ENCODE data around the gene ZNF700.
"Not testable (repeated sequence)": the region's sequence is repeated elsewhere in the genome, so short reads cannot be mapped to it uniquely, and the experiment has no call there.

- not testable (repeated sequence) for TF ChIP-seq EZH2 (IDR thresholded peaks at IDR 0.05); CTCF (IDR thresholded peaks at IDR 0.05 in 2 of 3, conservative IDR thresholded peaks at IDR 0.05 in 1 of 3; ENCODE audit: borderline replicate concordance in 1 of 3, insufficient read depth in 1 of 3, low read depth in 2 of 3, low read length in 2 of 3); POLR2AphosphoS5 (IDR thresholded peaks at IDR 0.05; ENCODE audit: low read depth, low read length); YY1 (IDR thresholded peaks at IDR 0.05; ENCODE audit: extremely low read depth, insufficient replicate concordance, low read depth, low read length); REST (IDR thresholded peaks at IDR 0.05; ENCODE audit: low read depth); CEBPB (IDR thresholded peaks at IDR 0.05; ENCODE audit: low read depth); EGR1 (IDR thresholded peaks at IDR 0.05; ENCODE audit: low read depth); MAX (IDR thresholded peaks at IDR 0.05); POLR2A (IDR thresholded peaks at IDR 0.05; ENCODE audit: borderline replicate concordance, extremely low read depth, insufficient read depth, insufficient read length); SIN3A (IDR thresholded peaks at IDR 0.05; ENCODE audit: low read depth)
- TF ChIP-seq ZNF274 (IDR thresholded peaks at IDR 0.05; ENCODE audit: low read depth, low read length), result peak; percentile 54; the same call in 1 of the 2 replicates
Measured at GRCh38 chr19:11949614-11950080, 24.7 kb downstream of the ZNF700 start.
